Activated effector memory CD4-positive, alpha-beta T cell treated with anti-CD3 and anti-CD28 coated beads, Interleukin-2, amount 50 U/mL, for 16 hours (primary cell): ENCODE results near the gene R3HDM2.

ENCODE experiments used
- DNase-seq: peaks from one replicate; pipeline ENCODE4 v3.0.0-alpha.2; 2020

R3HDM2 gene

GRCh38 chr12:57224973-57225679 lies 205.7 kb downstream of the R3HDM2 start:
- DNase-seq: peak; percentile 85

GRCh38 chr12:57224278-57224972 lies 206.4 kb downstream of the R3HDM2 start:
- no peak for DNase-seq

DNA sequence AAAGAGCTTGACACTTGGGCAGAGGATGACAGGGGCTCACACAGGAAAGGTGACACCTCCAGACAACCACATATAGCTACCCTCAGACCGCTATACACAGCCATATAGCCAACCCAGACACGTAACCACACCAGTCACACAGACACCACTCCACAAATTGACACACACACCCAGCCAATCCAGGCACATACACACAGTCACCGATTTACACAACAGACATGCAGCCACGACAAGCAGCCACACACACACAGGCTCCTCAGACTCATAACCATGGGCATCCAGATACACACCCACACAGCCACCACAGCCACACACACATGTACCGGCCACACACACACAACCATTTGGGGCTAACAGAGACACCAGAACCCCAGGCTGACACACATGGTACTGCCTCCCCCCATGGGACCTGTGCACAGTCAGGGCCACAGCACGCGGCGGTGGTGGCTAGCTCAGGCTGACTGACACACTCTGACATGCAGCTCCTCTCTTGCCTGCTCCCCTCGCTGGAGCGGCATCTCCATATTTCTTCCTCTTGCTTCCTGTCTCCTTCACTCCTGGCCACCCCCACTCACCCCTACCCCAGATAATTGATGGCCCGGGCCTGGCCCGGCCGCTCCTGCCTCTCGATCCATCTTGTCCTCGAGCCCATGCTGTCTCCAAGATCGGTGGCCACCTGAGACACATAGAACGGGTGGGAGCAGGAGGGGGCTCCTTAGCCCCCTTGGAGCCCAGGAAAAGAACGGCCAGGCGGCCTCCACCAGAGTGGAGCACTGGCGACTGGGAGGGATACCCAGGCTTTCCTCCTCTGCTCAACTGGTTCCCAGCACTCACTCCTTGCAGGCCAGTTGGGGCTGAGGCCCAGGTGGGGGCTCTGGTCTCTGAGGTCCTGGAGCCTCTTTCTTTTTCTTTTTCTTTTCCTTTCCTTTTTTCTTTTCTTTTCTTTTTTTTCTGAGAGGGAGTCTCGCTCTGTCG lies 207.4 kb downstream of the R3HDM2 start:
- no peak for DNase-seq

DNA sequence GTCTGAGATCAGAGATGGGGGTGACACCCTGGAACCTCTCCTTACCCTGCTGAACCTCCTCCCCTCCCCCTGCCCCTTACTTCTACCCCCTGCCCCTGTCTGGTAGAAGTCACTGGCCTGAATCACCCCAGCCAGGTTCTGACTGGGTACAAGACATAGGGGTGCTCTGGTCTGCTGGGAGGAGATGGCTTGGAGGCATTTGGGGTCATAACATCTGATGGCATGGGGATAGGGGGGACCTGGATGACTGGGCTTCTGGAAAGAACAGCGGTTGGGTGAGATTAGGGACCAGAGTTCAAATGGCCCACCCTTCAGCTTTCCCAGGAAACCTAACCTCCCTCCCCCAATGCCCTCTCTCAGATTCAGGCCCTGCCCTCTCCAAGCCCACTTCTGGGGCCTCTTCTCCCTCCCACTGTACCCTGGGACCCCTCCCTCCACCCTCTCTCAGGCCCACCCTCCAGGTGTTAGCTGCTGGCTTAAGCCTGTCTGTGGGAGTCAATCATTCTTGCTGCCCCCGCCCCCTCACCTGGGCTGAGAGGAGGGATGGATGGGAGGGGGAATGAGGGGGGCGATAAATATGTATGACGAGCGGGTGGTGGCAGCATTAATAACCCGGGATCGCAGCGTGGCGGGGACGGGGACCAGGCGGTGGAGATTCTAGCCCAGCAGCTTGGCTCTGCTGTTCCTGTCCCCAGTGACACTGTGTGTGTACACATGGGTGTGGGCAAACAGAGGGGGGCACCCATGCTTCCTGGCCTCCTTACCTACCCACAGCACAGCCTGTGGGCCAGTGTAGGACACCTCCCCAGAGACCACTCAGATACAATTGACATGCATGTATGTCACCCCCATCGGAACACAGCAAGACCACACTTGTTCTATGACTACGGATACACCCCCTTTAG lies 208.3 kb downstream of the R3HDM2 start:
- DNase-seq: no peak

DNA sequence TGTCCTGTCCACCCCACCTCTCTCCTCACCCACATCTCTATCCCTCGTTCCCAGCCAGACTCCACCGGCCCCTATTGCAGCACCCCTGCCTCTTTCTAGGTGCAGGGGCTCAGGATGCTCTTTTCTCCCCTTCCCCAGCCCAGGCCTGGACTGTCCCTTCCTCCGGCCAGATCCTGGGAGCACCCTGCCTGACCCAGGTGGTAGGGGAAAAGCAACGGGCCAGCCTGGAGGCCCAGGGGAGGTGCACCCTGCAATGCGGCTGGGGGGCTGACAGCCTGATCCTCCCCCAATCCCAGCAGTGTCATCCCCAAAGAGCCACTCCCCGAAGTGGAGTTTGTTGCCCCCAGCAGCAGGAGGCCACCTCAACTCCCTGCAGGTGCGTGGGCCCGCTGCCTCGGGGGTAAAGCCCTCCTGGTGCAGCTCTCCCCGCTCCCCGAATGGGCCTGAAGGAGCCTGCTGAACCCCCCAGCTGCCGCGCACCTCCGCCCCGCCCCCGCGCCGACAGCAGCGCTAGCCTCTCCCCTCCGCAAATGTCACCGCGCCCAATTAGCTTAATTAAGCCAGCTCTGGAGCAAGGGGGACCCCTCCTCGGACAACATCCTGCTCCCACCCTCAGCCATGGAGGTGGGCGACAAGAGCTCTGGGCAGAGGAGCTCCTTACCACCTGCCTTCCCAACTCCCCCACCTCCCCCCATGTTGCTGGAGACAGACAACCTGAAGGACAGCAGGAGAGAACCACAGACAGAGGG lies 209.5 kb downstream of the R3HDM2 start:
- no peak for DNase-seq

- no peak for DNase-seq
Observed at GRCh38 chr12:57220770-57221168, 210.1 kb downstream of the R3HDM2 start.

DNA sequence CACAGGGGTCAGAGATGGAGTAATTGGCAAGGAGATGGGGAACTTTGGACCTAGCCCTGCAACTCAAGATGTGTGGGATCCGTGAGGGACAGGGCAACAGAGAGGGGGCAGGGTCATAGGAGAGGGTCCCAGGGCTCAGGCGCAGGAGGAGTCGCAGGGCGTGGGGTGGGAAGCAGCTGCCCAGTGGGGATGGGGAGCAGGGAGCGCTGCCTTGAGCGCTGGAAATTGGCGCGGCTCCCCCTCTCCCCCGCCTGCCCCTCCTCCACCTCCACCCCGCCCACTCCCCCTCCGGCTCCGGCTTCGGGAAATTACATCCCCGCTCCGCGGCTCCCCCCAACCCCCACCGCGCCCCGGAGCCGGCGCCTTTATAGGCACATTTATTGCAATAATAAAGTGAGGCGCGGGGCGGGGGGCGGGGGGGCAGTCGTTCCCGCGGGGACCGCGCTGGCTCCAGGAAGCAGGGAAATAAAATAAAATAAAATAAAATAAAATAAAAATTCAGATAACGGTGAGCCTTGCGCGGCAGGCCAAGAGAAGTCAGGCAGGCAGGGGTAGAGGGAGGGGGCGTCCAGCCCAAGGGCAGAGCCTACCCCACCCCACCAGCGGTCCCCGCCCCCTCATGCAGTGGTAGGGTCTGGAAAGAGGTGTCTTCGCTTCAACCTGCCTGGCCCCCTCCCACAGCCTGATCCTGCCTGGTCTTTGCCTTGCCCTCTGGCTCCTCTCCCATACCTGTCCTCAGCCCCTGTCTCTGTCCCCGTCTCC lies 210.7 kb downstream of the R3HDM2 start:
- no peak for DNase-seq

- no peak for DNase-seq
Observed at GRCh38 chr12:57219205-57219992, 211.4 kb downstream of the R3HDM2 start.

GRCh38 chr12:57218030-57218853 lies 212.6 kb downstream of the R3HDM2 start:
- no peak for DNase-seq

- DNase-seq: no peak
Observed at GRCh38 chr12:57216921-57217879, 213.6 kb downstream of the R3HDM2 start.

DNA sequence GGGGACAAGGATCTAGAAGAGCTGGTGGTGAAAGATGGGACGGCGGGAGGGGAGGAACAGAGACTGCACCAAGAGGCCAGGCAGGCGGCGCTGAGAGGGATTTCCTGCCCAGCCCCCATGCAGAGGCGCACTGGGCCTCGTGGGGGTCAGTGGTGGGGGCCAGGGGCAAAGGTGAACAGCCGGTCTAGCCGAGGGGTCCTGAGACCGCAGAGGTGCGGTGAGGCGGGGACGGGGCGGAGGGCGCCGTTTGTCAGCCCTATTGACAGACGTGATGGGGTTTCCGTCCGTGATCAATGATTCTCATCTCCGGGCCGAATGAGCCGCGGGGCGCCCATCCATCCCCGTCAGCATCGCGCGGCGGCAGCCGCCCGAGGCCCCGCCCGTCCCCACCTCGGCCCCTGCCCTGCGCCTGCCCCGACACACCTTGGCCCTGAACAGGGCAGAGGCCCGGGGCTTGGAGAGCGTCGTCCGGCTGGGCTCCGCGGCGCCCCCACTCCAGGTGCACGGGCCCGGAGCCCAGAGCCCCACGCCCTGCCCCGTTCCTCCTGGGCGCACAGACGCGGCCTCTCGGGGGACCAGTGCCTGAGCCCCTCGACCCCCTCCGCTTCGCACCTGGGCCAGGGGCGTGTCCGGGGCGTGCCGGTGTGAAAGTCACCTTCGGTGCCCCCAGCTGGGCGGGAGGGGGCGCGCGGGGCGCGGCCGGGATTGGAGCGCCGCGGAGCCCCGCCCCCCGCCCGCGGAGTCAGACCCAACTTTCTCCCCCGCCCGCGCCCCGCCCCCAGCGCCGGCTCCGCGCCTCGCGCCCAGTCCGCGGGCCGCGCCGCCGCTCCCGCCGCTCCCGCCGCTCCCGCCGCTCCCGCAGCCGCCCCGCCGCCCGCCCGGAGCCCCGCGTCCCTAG lies 214.6 kb downstream of the R3HDM2 start, which contains the start of gene NXPH4:
Gene NXPH4, plus strand, starts transcription at position 781 of the 898 bp plus-strand sequence. CDS start 176 bp downstream, outside the sequence.
- peak; percentile 87 for DNase-seq

DNA sequence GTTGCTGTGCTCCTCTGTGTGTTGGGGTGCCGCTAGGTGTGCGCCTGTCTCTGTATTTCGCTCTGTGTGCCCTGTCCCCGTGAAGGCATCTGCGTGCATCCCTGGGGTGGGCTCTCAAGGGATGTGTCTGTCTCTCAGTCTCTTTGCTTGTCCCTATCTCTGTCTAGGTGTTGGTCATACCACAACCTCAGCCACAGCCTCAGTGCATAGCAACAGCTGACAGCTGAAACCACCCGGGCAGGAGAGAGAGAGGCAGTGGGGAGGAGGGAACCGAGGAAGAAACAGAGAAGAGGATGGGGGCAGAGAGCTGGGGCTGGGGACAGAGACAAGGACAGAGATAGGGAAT lies 215.2 kb downstream of the R3HDM2 start:
- DNase-seq: no peak

- no peak for DNase-seq
Observed at GRCh38 chr12:57215065-57215464, 215.8 kb downstream of the R3HDM2 start.

- DNase-seq: peak; percentile 88
Observed at GRCh38 chr12:57214398-57214781, 216.5 kb downstream of the R3HDM2 start.

DNA sequence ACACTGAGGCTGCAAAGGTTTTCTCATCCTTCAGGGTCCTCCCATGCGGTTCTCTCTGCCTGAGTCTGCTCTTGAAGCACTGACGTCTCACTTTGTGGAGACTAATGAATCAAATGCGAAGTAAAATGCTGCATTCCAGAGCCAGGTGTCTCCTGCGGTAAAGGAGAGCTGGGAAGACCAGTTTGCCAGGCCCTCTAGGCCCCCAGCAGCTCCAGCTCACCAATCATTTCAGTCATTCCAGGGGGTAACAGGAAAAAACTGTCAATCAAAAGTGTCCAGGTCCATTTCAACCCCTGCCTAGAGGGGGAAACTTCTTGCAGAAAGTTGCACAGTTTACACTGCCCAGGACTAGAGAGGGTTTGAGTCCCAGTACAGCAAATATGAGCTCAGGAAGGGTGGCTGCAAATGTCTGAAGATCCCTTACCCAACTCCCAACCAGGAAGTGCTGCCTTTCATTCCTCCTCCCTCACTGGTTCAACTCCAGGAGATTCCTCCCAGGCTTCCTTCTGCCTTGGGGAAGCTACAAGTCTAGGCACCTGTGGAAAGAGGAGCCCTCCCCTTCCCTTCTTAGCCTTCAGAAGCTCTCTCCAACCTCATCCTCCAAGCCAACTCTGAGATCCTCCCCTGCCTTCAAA lies 217.0 kb downstream of the R3HDM2 start:
- no peak for DNase-seq
